Left ventricle myocardium inferior (tissue), 1 donor: ENCODE results near the gene CCDC92. TPM values are rescaled to one million over a fixed set of nuclear protein-coding genes. Genes with fewer than 3 reads are reported as not detected.
A peak's percentile ranks its signal among the peaks of the same experiment; 100 is the strongest.

Experiments used
- DNase-seq: peaks from one replicate; pipeline ENCODE4 v3.0.0-alpha.2; 2020
- H3K27ac ChIP-seq: fragments of 200-600 bp; replicated peaks from 2 replicates; pipeline ENCODE4 v1.8.0; 2021
- H3K27me3 ChIP-seq: fragments of 200-600 bp; 2 replicates; pipeline ENCODE4 v1.8.0; 2021; ENCODE audit warnings: low read depth
- H3K36me3 ChIP-seq: fragments of 200-600 bp; 2 replicates; pipeline ENCODE4 v1.8.0; 2021
- H3K4me1 ChIP-seq: fragments of 200-600 bp; 2 replicates; pipeline ENCODE4 v1.8.0; 2021
- H3K4me3 ChIP-seq: fragments of 200-600 bp; 2 replicates; pipeline ENCODE4 v1.8.0; 2021; ENCODE audit warnings: mild to moderate bottlenecking, moderate library complexity
- H3K9me3 ChIP-seq: fragments of 200-600 bp; replicated peaks from 2 replicates; pipeline ENCODE4 v1.8.0; 2021
- CTCF ChIP-seq: fragments of 200-600 bp; IDR thresholded peaks from 2 replicates; pipeline ENCODE4 v1.8.0; 2021; ENCODE audit warnings: antibody characterized with exemption, mild to moderate bottlenecking, borderline replicate concordance
- intact Hi-C: fragments of 100-400 bp; cut with micrococcal nuclease; formaldehyde crosslinking; loops from one replicate; pipeline ENCODE4 v1.11.0; 2022
- total RNA-seq: library from RNA; stranded (reverse); fragmentation: NEBNext Ultra II Directional; extraction: Animal tissue kit (Norgen Biotek cat#: 25700); gene quantifications from one replicate; pipeline ENCODE4 v1.2.1, GENCODE V29; 2021
- donor health status: DM: no; HTN: yes; CAD: no; lungs with severe emphysema.

The CCDC92 gene
- total RNA-seq, 1 donor from 2014 or later: 57.2 TPM

- Histone ChIP-seq H3K4me3 (no peak overlapping the region), H3K36me3 (no peaks in the 10 kb centered on the region), H3K27me3 (no peaks in the 10 kb centered on the region), H3K4me1 (peaks cover 33% of the 10 kb centered on the region), H3K9me3 (no peaks in the 10 kb centered on the region), H3K27ac (peak overlapping the region; percentile 45)
- TF ChIP-seq CTCF: no peak
- DNase-seq: no peak
- intact Hi-C loops: no loop called here
Measured at GRCh38 chr12:123965382-123965781, 7.2 kb downstream of the CCDC92 start.

- TF ChIP-seq CTCF: no peak
- Histone ChIP-seq H3K9me3 (no peaks in the 10 kb centered on the region), H3K27me3 (no peaks in the 10 kb centered on the region), H3K36me3 (no peaks in the 10 kb centered on the region), H3K4me3 (no peak overlapping the region), H3K4me1 (peaks cover 24% of the 10 kb centered on the region), H3K27ac (no peak overlapping the region)
- intact Hi-C loops: no loop called here
- no peak for DNase-seq
Measured at GRCh38 chr12:123963821-123964220, 8.8 kb downstream of the CCDC92 start.

- Histone ChIP-seq H3K9me3 (no peaks in the 10 kb centered on the region), H3K4me3 (no peak overlapping the region), H3K36me3 (no peaks in the 10 kb centered on the region), H3K27me3 (no peaks in the 10 kb centered on the region), H3K4me1 (peaks cover 20% of the 10 kb centered on the region), H3K27ac (no peak overlapping the region)
- no peak for DNase-seq
- no peak for TF ChIP-seq CTCF
- intact Hi-C loops: no loop called here
Measured at GRCh38 chr12:123962513-123962912, 10.1 kb downstream of the CCDC92 start.

- intact Hi-C loops: no loop called here
- no peaks in the 10 kb centered on the region for H3K36me3 ChIP-seq
- no peaks in the 10 kb centered on the region for H3K9me3 ChIP-seq
- DNase-seq: no peak
- H3K4me1 ChIP-seq: peaks cover 22% of the 10 kb centered on the region
- H3K4me3 ChIP-seq: no peak overlapping the region
- no peak overlapping the region for H3K27ac ChIP-seq
- no peak for TF ChIP-seq CTCF
- H3K27me3 ChIP-seq: no peaks in the 10 kb centered on the region
Measured at GRCh38 chr12:123961585-123962345, 10.9 kb downstream of the CCDC92 start.

GRCh38 chr12:123960856-123961255 lies 11.8 kb downstream of the CCDC92 start:
- H3K4me1 ChIP-seq: peaks cover 30% of the 10 kb centered on the region
- TF ChIP-seq CTCF: no peak
- intact Hi-C loops: no loop called here
- no peaks in the 10 kb centered on the region for H3K27me3 ChIP-seq
- no peak for DNase-seq
- H3K4me3 ChIP-seq: no peak overlapping the region
- H3K27ac ChIP-seq: no peak overlapping the region
- H3K9me3 ChIP-seq: no peaks in the 10 kb centered on the region
- no peaks in the 10 kb centered on the region for H3K36me3 ChIP-seq
